MM.1S (cell line): Measurements from ENCODE around the gene RCN2.

ENCODE experiments used
- DNase-seq: peaks from one replicate; pipeline ENCODE4 v3.0.0-alpha.2; 2015
- H2AFZ ChIP-seq: fragments of 300-600 bp; sonication (generic); 2 replicates; pipeline ENCODE4 v1.6.0; 2016; ENCODE audit warnings: antibody characterized with exemption, low read length
- H3F3A ChIP-seq: fragments of 300-600 bp; sonication (generic); 2 replicates; pipeline ENCODE4 v1.6.1; 2016; ENCODE audit warnings: mild to moderate bottlenecking, antibody characterized with exemption, low read length, moderate library complexity, mixed read lengths; ENCODE audit not compliant: insufficient read depth
- H3K27ac ChIP-seq: fragments of 300-600 bp; sonication (generic); 2 replicates; pipeline ENCODE4 v1.5.1; 2016; ENCODE audit warnings: mild to moderate bottlenecking, low read length
- H3K27me3 ChIP-seq: fragments of 300-600 bp; sonication (generic); replicated peaks from 2 replicates; pipeline ENCODE4 v1.6.0; 2016; ENCODE audit warnings: low read length; ENCODE audit not compliant: insufficient read depth
- H3K36me3 ChIP-seq: fragments of 300-600 bp; sonication (generic); replicated peaks from 2 replicates; pipeline ENCODE4 v1.6.1; 2016; ENCODE audit warnings: mild to moderate bottlenecking, low read length, mixed read lengths; ENCODE audit not compliant: insufficient read depth
- H3K4me1 ChIP-seq: fragments of 300-600 bp; sonication (generic); 2 replicates; pipeline ENCODE4 v1.6.1; 2016; ENCODE audit warnings: low read length, mixed read lengths
- H3K4me2 ChIP-seq: fragments of 300-600 bp; sonication (generic); 2 replicates; pipeline ENCODE4 v1.6.0; 2016; ENCODE audit warnings: low read depth, low read length
- H3K4me3 ChIP-seq: fragments of 300-600 bp; sonication (generic); 2 replicates; pipeline ENCODE4 v1.5.1; 2016; ENCODE audit warnings: low read length, mixed read lengths
- H3K79me2 ChIP-seq: fragments of 300-600 bp; sonication (generic); 2 replicates; pipeline ENCODE4 v1.6.1; 2016; ENCODE audit warnings: mixed run types, low read length, mixed read lengths
- H3K9ac ChIP-seq: fragments of 300-600 bp; sonication (generic); 2 replicates; pipeline ENCODE4 v1.6.1; 2016; ENCODE audit warnings: low read length, mixed read lengths
- H3K9me2 ChIP-seq: fragments of 300-600 bp; sonication (generic); replicated peaks from 2 replicates; pipeline ENCODE4 v1.6.1; 2016; ENCODE audit warnings: mild to moderate bottlenecking, low read length, mixed read lengths; ENCODE audit not compliant: insufficient read depth
- H3K9me3 ChIP-seq: fragments of 300-600 bp; sonication (generic); replicated peaks from 2 replicates; pipeline ENCODE4 v1.6.1; 2016; ENCODE audit warnings: mild to moderate bottlenecking, low read length, mixed read lengths; ENCODE audit not compliant: insufficient read depth
- H4K20me1 ChIP-seq: fragments of 300-600 bp; sonication (generic); 2 replicates; pipeline ENCODE4 v1.6.1; 2016; ENCODE audit warnings: mild to moderate bottlenecking, low read length, moderate library complexity, mixed read lengths; ENCODE audit not compliant: insufficient read depth
- EZH2 ChIP-seq: fragments of 300-600 bp; sonication (generic); optimal IDR thresholded peaks from 2 replicates; pipeline ENCODE3; 2017; ENCODE audit warnings: low read depth, mild to moderate bottlenecking, antibody characterized with exemption, low read length, mixed read lengths
- EZH2phosphoT487 ChIP-seq: fragments of 300-600 bp; sonication (generic); IDR thresholded peaks from 2 replicates; pipeline ENCODE4 v1.6.1; 2018; ENCODE audit warnings: antibody characterized with exemption, low read length
- TF ChIP-seq, protein P1 (sequence below): fragments of 300-600 bp; sonication (generic); IDR thresholded peaks from 2 replicates; pipeline ENCODE4 v1.5.1; 2016; ENCODE audit warnings: antibody characterized with exemption, low read length, mixed read lengths

The RCN2 gene

DNA sequence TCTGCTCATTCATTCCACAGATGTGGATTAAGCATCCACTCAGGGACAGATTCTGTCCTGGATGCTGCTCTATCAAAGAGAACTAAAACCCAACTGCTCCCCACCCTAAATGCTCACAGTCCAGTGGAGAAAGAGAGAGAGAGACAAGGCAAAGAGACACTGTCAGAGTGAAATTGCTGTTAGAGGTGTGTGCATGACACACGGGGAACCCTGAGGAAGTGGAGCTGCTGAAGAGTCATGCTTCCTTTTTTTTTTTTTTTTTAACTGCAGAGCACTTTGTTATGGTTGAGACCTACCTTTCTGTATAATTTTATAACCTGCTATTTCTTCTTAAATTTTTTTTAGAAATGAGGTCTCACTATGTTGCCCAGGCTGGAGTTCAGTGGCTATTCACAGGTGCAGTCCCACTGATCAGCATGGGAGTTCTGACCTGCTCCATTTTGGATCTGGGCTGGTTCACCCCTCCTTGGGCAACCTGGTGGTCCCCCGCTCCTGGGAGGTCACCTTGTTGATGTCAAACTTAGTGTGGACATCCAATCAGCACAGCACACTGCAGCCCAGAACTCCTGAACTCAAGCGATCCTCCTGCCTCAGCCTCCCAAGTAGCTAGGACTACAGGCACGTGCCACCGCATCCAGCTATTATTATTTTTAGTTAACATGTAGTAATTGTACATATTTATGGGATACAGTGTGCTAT lies 45.2 kb downstream of the RCN2 start:
- no peak overlapping the region for H2AFZ ChIP-seq

DNA sequence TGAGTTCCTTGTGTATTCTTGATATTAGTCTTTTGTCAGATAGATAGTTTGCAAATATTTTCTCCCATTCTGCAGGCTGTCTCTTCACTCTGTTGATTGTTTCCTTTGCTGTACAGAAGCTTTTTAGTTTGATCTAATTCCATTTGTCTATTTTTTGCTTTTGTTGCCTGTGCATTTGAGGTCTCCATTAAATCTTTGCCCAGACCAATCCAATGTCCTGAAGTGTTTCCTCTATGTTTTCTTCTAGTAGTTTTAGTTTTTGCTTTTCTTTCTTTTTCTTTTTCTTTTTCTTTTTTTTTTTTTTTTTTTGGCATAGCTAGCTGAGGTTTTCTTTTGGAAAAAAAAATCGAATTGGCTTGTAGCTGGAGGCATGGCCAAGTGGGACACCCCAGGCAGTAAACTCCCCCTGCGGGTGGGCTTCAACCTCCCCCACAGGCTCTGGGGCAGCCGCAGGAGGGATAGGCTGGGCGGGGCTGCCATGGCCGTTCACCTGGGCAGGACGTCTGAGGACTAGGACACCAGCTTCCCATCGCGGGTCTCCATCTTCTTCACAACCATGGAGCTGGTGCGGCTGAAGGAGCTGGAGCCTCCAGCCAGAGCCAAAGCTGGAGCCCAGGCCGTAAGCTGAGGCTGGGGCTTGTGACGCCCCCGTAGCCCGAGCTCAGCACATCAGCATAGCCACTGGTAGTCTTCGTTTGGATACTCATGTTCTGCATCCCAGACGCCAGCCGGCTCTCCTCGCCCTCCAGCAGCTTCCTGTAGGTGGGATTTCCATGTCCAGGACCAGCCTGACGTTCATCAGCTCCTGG lies 47.2 kb downstream of the RCN2 start:
- Histone ChIP-seq H3K9me2 (no peaks in the 10 kb centered on the region), H3K9ac (no peak overlapping the region), H3K4me1 (no peaks in the 10 kb centered on the region), H3K27me3 (no peaks in the 10 kb centered on the region), H2AFZ (no peak overlapping the region), H4K20me1 (no peaks in the 10 kb centered on the region), H3K9me3 (no peaks in the 10 kb centered on the region), H3K4me3 (no peak overlapping the region), H3K79me2 (no peaks in the 10 kb centered on the region), H3K27ac (no peak overlapping the region), H3F3A (no peaks in the 10 kb centered on the region), H3K36me3 (no peaks in the 10 kb centered on the region), H3K4me2 (no peak overlapping the region)
- TF ChIP-seq EZH2phosphoT487 (no peak), EZH2 (no peak)
- TF ChIP-seq, protein P1, sequence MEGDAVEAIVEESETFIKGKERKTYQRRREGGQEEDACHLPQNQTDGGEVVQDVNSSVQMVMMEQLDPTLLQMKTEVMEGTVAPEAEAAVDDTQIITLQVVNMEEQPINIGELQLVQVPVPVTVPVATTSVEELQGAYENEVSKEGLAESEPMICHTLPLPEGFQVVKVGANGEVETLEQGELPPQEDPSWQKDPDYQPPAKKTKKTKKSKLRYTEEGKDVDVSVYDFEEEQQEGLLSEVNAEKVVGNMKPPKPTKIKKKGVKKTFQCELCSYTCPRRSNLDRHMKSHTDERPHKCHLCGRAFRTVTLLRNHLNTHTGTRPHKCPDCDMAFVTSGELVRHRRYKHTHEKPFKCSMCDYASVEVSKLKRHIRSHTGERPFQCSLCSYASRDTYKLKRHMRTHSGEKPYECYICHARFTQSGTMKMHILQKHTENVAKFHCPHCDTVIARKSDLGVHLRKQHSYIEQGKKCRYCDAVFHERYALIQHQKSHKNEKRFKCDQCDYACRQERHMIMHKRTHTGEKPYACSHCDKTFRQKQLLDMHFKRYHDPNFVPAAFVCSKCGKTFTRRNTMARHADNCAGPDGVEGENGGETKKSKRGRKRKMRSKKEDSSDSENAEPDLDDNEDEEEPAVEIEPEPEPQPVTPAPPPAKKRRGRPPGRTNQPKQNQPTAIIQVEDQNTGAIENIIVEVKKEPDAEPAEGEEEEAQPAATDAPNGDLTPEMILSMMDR, result no peak
- DNase-seq, result no peak

More for the DNA sequence above, 45.2 kb downstream of the RCN2 start:
- no peaks in the 10 kb centered on the region for H3K36me3 ChIP-seq
- no peaks in the 10 kb centered on the region for H3K27me3 ChIP-seq
- no peak overlapping the region for H3K27ac ChIP-seq
- TF ChIP-seq EZH2phosphoT487 (no peak), EZH2 (no peak)
- TF ChIP-seq, protein P1, result no peak
- DNase-seq, result no peak
- no peaks in the 10 kb centered on the region for H4K20me1 ChIP-seq
- no peak overlapping the region for H3K4me3 ChIP-seq
- no peaks in the 10 kb centered on the region for H3F3A ChIP-seq
- H3K4me1 ChIP-seq, result no peaks in the 10 kb centered on the region
- no peaks in the 10 kb centered on the region for H3K9me2 ChIP-seq
- H3K9ac ChIP-seq, result no peak overlapping the region
- H3K4me2 ChIP-seq, result no peak overlapping the region
- no peaks in the 10 kb centered on the region for H3K9me3 ChIP-seq
- H3K79me2 ChIP-seq, result no peaks in the 10 kb centered on the region

DNA sequence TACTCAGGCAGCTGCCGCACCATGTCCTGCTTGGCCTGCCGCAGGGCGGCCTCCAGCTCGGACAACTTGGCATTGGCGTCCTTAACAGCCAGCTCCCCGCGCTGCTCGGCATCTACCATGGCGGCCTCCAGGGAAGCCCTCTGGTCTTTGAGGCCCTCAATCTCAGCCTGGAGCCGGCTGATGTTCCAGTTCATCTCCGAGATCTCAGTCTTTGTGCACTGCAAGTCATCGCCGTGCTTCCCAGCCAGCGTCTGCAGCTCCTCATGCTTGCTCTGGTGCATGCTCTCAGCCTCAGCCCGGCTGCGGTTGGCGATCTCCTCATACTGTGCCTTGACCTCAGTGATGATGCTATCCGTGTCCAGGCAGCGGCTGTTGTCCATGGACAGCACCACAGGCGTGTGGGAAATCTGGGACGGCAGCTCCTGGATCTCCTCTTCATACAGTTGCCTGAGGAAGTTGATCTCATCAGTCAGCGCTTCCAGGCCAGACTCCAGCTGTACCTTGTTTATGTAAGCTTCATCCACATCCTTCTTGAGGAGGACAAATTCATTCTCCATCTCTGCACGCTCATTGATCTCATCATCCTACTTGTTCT lies 47.9 kb downstream of the RCN2 start:
- H3K79me2 ChIP-seq, result no peaks in the 10 kb centered on the region
- DNase-seq, result no peak
- no peaks in the 10 kb centered on the region for H3K36me3 ChIP-seq
- H3K4me3 ChIP-seq, result no peak overlapping the region
- H3F3A ChIP-seq, result no peaks in the 10 kb centered on the region
- no peak overlapping the region for H2AFZ ChIP-seq
- no peak overlapping the region for H3K4me2 ChIP-seq
- H3K4me1 ChIP-seq, result no peaks in the 10 kb centered on the region
- H3K9me2 ChIP-seq, result no peaks in the 10 kb centered on the region
- H3K9me3 ChIP-seq, result no peaks in the 10 kb centered on the region
- H3K27me3 ChIP-seq, result no peaks in the 10 kb centered on the region
- no peak for TF ChIP-seq EZH2
- TF ChIP-seq EZH2phosphoT487, result no peak
- TF ChIP-seq, protein P1, result no peak
- H3K9ac ChIP-seq, result no peak overlapping the region
- H3K27ac ChIP-seq, result no peak overlapping the region
- H4K20me1 ChIP-seq, result no peaks in the 10 kb centered on the region
